HCT116 (cell line): ENCODE measurements around the gene ROBO1.

Source experiments
- CEBPB ChIP-seq: IDR thresholded peaks from 2 replicates; pipeline ENCODE4 v1.6.1; 2012; ENCODE audit warnings: low read depth
- CTCF ChIP-seq, 3 experiments: fragments of 200-600 bp in 1 of 3; sonication (generic) in 1 of 3; IDR thresholded peaks in 2 of 3; conservative IDR thresholded peaks in 1 of 3; 2 replicates each; pipeline ENCODE4 v1.5.1; 2012 to 2017; ENCODE audit warnings: low read depth in 2 of 3, low read length in 2 of 3, antibody characterized with exemption in 1 of 3, borderline replicate concordance in 1 of 3, control low read depth in 1 of 3, mild to moderate bottlenecking in 1 of 3, mixed read lengths in 1 of 3, mixed run types in 1 of 3, moderate library complexity in 1 of 3; ENCODE audit not compliant: insufficient read depth in 1 of 3
- EGR1 ChIP-seq: IDR thresholded peaks from 2 replicates; pipeline ENCODE4 v1.6.1; 2012; ENCODE audit warnings: low read depth
- POLR2A ChIP-seq: IDR thresholded peaks from 2 replicates; pipeline ENCODE4 v1.7.0; 2011; ENCODE audit warnings: borderline replicate concordance; ENCODE audit not compliant: insufficient read depth, insufficient read length; ENCODE audit errors: extremely low read depth
- POLR2AphosphoS5 ChIP-seq: IDR thresholded peaks from 2 replicates; pipeline ENCODE4 v1.6.1; 2011; ENCODE audit warnings: mild to moderate bottlenecking, low read depth, low read length, moderate library complexity
- RAD21 ChIP-seq: IDR thresholded peaks from 2 replicates; pipeline ENCODE4 v1.6.1; 2012; ENCODE audit warnings: low read depth, mild to moderate bottlenecking
- YY1 ChIP-seq: IDR thresholded peaks from 2 replicates; pipeline ENCODE4 v1.6.1; 2011; ENCODE audit warnings: low read length, low read depth, moderate library complexity, mild to moderate bottlenecking; ENCODE audit not compliant: insufficient replicate concordance; ENCODE audit errors: extremely low read depth
- ZBTB33 ChIP-seq: IDR thresholded peaks from 2 replicates; pipeline ENCODE4 v1.6.1; 2011; ENCODE audit warnings: mild to moderate bottlenecking, low read length, moderate library complexity; ENCODE audit not compliant: insufficient replicate concordance; ENCODE audit errors: extremely low read depth
- ZFX ChIP-seq: fragments of 450-650 bp; IDR thresholded peaks from 2 replicates; pipeline ENCODE4 v1.6.1; 2017

GRCh38 chr3:79415356-79415755 lies 352.4 kb downstream of the ROBO1 start:
- TF ChIP-seq POLR2A: no peak
- no peak for TF ChIP-seq CEBPB
- TF ChIP-seq CTCF (IDR thresholded peaks at IDR 0.05 in 2 of 3, conservative IDR thresholded peaks at IDR 0.05 in 1 of 3; ENCODE audit: borderline replicate concordance in 1 of 3, insufficient read depth in 1 of 3, low read depth in 2 of 3, low read length in 2 of 3): no peak
- no peak for TF ChIP-seq RAD21
- TF ChIP-seq POLR2AphosphoS5: no peak
- TF ChIP-seq YY1: no peak
- no peak for TF ChIP-seq ZBTB33
- no peak for TF ChIP-seq EGR1
- TF ChIP-seq ZFX: no peak
